GM18502 (cell line): Measurements from ENCODE around the gene SUSD4.

Experiments
- ATAC-seq: cut with Tn5 transposase; IDR thresholded peaks from one replicate; pipeline ENCODE4 v1.9.1; 2021; ENCODE audit warnings: mild to moderate bottlenecking; ENCODE audit not compliant: unreplicated experiment, poor library complexity

SUSD4 gene

DNA sequence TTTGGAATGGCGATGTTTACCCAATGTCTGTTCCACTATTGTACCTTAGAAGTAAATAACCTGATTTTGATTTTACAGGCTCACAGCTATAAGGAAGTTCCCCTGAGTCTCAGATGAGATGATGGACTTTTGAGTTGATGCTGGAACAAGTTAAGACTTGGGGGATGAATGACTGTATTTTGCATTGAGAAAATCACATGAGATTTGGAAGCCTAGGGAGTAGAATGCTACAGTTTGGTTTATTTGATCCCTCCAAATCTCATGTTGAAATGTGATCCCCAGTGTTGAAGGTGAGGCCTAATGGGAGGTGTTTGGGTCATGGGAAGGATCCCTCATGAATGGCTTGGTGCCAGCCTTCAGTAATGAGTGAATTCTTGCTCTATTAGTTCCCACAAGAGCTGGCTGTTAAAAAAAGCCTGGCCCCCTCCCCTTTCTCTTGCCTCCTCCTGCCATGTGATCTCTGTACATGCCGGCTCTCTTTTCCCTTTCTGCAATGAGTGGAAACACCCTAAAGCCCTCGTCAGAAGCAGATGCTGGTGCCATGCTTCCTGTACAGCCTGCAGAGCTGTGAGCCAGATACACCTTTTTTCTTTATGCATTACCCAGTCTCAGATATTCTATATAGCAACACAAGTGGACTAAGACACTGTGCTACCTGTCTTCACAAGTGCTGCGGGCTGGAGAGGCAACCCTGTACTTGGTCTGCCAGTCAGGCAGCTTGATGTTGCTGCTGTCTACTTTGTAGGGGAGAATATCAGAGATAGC lies 143.9 kb downstream of the SUSD4 start:
- no peak for ATAC-seq

DNA sequence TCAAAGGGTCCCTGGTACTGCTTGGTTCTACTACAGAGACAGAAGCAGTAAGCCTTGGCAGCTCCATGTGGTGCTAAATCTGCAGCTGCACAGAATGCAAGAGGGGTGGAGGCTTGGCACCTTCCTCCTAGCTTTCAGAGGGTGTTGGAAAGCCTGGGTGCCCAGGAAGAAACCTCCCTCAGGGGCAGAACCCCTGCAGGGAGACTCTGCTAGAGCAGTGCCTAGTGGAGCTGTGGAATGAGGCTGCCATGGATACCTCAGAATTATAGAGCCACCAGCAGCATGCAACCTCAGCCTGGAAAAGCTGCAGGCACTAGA lies 144.7 kb downstream of the SUSD4 start:
- ATAC-seq = no peak

DNA sequence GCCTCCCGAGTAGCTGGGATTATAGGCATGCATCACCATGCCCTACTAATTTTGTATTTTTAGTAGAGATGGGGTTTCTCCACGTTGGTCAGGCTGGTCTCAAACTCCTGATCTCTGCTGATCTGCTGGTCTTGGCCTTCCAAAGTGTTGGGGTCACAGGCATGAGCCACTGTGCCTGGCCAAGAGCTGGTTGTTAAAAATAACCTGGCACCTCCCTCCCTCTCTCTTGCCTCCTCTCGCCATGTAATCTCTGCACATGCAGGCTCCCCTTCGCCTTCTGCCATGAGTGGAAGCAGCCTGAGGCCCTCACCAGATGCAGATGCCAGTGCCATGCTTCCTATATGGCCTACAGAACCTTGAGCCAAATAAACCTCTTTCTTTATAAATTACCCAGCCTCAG lies 146.2 kb downstream of the SUSD4 start:
- no peak for ATAC-seq

DNA sequence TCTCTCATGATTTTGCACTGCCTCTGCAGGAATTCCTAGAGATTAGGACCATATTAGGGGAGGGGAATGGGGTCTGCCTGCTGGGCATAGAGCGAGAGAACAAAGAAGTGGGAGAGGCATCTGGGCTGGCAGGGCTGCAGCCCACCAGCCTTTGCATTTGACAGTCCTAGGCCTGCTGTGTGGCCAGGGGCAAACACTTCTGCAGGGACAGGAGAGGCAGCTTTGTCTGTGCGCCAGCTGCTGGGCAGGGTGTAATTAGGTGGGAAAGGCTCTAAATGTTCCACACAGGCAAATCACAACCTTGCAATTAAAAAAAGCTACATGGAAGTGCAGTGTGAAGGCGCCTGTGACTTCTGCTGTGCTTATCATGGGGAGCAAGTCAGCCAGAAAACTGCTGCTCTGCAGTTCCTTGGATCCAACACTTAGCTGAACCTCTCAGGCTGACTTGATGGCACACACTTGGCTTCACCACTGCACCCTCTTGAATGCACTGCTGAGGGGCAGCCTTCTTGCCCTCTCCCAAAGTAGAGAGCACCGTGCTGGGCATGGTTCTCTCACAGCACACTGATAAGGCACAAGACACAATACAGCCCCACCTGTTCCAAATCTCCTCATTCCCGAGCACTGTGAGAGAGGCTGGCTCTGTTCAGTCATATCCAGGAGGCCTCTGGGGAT lies 147.3 kb downstream of the SUSD4 start:
- ATAC-seq = no peak

DNA sequence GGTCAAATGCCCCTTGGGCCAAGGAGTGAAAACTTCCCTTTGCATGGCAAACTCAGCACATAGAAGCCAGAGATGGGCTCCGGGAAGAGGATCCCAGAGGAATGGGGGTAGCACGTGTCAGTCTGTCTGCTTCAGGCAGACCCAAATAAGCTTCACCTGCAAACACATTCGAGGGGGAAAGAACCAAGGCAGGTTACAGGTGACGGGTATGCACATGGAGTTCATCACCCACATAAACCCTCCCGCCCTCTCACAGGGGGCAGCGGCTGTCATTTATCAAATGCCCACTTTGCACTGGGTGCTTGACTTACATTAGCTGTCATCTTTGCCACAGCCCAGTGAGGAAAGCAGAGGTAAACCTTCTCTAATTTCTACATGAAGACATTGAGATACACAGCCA lies 147.9 kb downstream of the SUSD4 start:
- ATAC-seq = no peak

DNA sequence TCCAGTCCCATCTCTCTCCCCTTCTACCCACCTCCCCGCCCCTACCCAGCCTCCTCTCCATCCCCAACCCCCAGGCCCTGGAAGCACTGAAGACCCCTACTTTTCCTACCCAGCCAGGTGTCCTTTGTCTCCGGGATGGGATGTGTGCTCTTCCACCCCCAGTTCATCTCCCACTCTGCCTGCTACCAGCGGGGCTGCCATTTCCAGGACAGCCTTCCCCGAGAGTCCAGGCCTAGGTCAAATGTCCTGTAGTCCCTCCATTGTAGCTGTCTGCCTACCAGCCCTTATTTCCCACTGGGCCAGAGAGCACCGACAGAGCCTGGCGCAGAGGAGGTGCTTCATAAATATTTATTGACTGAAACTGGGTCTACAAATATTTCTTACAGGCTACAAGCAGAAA lies 148.9 kb downstream of the SUSD4 start:
- ATAC-seq = no peak

DNA sequence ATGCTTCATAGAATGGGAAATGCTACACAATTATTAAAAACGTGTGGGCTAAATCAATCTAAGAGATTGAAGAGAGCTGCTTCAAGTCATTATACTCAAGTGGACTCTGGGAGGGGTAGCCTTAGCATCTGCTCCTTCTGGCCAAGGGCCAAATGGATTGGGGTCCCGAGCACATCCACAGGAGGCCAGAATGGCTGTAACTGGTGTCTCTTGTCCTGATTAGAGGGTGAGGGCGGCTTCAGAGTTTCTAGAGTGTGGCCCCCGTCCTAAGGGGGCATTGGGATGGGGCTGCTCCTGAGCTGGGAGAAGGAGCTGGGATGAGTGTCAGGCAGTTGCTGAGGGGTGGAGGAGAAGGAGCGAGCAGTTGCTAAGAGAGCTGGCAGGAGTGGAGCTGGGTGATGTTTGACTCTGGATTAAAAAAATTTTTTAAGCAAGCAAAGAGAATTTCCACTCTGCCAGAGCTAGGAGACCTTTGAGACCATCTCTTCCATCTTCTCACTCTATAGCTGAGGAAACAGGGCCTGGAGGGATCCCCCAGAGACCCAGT lies 149.6 kb downstream of the SUSD4 start:
- no peak for ATAC-seq

DNA sequence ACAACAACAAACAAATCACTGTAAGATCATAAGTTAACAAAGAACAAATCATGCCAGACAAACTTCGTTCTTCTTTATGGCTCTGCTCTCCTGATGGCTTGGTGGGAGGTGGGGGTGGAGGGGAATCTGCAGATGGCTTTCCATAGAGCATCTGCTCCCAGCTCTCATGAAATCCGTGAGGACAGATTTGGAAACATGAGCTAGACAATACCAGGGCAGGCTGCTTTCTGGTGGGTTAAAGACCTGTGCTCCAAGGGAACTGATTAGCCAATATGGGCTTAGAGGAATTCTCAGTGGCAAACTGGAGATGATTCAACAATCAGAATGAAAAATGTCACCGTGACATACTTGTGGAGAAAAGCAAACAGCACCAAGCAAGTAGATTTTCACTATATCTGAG lies 151.5 kb downstream of the SUSD4 start:
- ATAC-seq = no peak

DNA sequence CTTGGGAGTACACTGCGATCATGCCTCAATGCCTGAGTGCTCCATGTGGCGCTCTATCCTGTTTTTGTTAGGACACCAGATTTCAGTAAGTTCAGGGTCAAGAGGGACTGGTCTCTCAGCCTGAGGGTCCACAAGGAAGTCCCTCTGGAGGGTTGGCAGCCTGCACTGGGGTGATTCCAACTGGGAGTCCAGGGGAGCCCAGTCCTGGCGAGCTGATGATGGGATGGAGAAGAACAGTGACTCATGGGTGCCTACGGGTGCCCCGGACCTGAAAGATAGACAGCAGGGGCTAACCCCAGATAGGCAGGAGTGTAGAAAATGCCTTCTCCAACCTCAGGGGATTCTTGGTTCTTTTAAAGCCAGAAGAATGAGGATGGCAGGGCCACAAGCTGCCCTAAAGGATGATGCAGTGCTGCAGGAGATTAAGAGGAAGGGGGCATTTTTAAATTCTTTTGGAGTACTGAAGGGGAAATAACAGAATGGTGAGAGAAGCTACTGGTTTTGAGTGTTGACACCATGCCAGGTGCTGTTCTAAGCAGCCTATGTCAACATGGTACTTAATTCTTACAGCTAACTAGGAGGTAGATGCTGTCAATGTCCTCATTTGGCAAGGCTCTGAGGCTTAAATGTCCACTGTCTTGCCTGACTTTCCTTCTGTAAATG lies 152.5 kb downstream of the SUSD4 start:
- no peak for ATAC-seq

DNA sequence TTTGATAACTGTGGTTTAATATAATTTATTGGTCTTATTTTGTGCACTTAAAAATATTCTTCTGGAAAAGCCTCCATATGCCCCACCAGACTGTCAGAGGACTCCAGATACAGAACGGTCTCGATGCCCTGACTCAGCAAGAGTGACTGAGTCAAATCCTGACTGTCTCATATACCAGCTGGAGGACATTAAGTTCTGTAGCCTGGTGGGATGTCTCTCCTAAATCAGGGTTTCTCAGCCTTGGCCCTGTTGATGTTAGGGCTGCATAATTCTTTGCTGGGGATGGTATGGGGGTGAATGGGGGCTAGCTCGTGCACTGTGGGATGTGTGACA lies 153.2 kb downstream of the SUSD4 start:
- ATAC-seq = no peak

DNA sequence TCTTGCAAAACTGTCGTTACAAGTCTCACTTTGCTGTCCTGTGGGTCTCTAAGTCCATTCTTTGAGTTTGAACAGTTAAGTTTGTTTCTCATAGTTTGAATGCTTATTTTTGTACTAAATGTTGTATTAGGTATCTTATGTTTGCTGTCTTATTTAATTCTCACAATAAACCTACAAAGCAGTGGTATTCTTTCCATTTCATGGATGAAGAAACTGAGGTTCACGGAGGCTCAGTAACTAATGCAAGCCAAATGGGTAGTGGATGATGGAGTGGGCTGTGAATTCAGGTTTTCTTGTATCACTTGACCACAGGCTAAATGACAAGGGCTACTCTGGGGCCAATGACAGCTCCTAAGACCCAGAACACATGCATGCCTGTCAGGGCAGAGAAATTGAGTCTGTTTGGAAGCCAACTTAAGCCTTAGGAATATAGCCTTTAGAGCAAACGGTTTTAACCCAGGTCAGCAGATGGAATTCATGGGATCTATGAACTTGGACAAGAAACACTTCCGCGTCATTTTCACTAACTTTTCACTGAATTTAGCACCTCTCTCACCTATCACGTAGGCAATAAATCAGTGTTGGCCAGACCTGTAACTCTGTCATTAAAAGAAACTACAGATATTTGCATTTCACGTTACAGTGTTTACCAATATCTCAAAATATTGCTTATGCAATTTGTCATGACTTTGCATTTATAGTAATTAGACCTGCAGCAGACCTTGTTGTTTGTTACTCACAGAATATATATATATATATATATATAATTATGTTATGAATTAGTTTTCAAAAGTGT lies 153.8 kb downstream of the SUSD4 start:
- no peak for ATAC-seq

DNA sequence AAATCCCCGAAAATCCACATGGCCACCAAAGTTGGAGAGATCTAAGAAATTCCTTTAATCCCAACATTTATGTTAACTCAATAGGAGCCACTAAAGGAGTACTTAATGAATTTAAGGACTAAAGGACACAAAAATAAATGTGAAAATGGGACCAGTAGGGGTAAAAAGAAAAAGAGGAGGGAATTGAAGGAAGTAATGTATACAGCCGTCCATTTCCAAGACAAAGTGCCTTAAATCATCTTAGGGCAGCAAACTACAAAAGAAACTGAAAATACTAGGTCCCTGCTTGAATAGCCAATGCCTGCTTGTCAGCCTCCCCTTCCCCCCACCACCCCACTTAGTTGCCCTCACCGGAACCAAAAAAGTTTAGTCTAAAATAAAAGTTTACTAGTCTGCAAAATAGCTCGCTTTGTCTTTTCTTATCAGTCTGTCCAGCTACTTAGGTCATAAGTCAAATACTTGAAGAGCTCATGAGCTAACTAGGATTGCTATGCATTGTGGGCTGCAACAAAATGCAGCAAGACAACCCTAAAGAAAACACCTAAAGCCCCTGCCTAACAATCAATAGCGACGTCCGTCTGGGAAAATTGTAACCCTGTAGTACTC lies 154.6 kb downstream of the SUSD4 start:
- no peak for ATAC-seq

DNA sequence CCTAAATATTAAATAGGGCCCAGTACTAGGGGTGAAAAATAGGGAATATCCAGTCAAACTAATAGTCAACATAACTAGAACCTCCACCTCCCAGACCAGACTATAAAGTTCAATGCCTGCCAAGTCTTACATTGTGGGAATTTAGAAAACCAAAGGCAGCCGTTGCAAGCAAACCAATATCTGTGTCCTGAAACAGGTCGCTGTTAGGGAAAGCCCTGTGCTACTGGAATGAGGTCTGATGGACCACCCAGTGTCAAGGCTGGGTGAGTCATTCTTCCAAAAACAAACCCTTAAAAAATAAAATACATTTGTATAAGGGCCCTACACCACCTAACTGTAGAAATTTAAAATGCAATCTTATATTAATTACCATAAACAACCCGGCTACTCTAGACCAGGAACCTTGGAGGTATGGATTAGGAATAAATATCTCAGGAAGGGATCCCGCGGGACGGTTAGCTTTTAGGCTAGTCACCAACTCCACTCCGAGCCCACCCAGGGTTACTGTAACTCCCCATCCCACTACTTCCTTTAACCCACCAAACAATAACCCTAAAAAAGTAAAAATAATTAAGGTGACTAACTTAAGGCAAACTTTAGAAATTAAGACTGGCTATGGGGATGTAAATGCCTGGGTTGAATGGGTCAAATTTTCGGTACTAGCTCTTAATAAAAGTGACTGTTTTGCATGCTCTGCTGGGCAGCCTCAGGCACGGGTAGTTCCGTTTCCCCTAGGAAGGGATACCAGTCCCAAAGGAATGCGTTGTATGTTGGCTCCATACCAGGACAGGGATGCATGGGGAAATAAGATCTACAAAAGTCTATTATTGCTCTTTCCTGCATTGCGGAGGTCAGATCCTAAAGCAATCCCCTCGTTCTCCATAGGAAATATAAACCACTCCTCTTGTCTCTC lies 155.6 kb downstream of the SUSD4 start:
- no peak for ATAC-seq

DNA sequence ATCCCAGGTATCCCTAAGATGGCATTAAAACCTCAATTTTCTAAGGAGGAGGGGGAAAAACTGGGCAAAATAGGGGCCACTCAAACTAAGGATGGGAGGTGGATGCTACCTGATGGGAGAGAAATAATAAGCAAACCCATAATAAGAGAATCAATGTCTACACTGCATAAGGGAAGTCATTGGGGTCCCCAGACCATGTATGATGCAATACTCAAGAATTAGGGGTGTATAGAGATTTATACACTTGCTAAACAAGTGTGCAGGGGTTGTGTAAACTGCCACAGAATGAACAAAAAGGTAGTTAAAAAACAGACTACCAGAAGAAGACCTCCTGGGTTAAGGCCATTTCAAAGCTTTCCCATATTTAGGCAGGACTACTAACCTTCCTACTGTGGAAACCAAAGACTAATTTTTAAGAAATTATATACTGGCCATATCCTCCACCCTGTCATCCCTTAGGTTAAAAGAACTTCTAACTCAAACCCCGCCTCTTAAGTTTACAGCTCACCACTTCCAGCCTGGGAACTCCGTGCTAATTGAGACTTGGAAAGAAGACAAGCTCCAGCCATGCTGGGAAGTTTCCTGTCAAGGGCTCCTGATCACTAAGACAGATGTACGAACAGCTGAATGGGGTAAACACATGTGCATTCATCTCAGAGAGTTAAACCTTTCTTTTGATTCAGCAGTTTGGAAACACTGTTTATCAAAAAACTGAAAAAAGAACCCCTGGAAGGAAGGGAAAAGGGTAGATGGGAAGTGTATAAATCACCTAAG lies 156.5 kb downstream of the SUSD4 start:
- no peak for ATAC-seq

DNA sequence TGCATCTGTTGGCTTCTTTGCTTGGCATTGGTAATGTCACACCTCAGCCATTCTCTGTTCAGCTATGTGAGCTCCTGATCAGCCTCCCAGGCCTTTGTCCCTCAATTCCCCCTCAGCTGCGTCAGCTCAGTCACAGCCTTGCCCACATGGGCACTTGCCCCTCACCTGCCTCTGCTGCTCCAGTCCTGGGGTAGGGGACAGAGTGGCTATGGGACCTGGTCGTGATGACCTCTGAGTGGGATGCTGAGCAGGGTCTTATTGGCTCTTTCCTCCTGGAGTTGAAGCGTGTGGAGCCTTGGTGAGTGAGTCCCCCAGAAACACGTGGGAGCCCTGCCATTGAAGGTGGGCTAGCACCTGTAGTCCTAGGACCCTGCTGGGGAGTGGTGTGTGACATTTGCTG lies 159.6 kb downstream of the SUSD4 start:
- ATAC-seq = no peak

DNA sequence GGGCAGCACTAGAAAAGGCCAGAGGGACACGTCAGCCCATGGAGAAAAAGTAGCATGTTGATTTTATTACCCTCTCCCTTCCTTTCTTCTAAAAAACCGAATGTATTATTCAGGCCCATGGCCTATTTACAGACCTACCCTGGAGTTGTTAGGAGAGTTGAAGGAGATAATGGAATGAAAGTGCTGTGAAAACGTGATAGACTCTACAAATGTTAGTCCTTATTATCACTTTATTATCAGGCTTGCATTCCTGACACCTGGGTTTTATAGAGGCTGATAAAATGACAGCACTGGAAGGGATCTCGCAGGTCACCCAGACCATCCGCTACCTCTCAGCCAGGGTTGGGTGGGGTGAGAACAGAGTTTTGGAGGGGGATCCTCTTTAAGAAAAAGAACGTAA lies 160.3 kb downstream of the SUSD4 start:
- no peak for ATAC-seq

DNA sequence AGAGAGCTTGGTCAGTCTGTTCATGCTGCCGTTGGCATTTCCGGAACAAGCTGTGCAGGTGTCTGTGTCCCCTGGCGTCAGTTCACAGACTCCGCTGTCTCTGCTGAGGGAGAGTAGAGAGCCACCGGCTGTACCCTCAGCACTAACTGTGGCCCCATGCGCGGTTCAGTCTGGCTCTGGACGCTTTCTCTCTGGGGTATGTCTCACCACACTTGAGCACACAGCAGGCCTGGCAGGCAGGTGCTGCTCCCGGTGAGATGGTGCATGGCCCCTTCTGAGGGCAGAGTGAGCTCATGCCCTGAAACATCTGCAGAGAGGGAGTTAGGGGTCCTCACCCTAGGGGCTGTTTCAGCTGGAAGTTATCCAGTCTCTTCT lies 161.0 kb downstream of the SUSD4 start:
- ATAC-seq = no peak

DNA sequence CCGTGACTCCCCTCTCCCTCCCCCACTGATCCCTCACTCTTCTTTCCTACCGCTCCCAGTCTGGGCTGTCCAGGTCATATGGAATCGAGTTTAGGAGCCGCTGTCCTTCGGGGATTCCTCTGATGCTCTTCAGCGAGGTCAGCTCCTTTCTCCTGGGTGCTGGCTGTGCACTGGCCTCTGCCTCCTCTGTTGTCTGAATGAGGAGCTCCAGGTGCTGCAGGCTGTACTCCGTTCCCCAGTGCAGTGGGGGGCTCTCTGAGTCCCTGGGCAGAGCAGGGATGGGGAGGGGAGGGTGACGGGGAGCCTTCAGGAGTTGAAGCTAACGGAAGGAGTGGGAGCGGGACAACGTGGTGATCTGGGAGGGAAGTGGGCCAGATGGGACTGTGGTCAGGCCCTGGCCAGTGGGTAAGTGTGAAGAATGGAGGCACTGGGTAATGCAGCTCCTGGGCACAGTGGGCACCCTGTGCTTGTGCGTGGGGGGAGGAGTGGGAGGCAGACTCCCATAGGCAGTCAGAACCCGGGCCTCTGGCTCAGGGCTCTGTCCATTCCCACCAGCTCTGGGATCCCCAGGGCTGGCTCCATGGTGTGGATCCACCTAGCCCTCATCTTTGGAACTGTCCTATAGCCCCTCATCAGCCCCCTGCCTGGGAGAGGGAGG lies 161.5 kb downstream of the SUSD4 start:
- no peak for ATAC-seq
